Activated B cell treated with CpG ODN at 0.5 μM for 24 hours (primary cell): ENCODE data around the gene GPC1. TPM values are rescaled to one million over a fixed set of nuclear protein-coding genes. Genes with fewer than 3 reads are reported as not detected.

Experiments used
- ATAC-seq: fragments of 200-7000 bp; cut with Tn5 transposase; one replicate; pipeline ENCODE4 v1.10.0; 2021; ENCODE audit warnings: low read depth, mild to moderate bottlenecking, moderate library complexity
- CTCF ChIA-PET: fragments of 350-600 bp; sonication (Branson Sonifier 250); formaldehyde crosslinking; loops from one replicate; lab custom pipeline; 2021; ENCODE audit warnings: antibody characterized with exemption; lab: Charles Lee
- POLR2A ChIA-PET: fragments of 350-600 bp; sonication (Branson Sonifier 250); formaldehyde crosslinking; loops from one replicate; lab custom pipeline; 2021; ENCODE audit warnings: antibody characterized with exemption; lab: Charles Lee
- DNase-seq: peaks from one replicate; pipeline ENCODE4 v3.0.0; 2022
- H3K27ac Mint-ChIP-seq: one replicate; pipeline ENCODE4 v1.8.0; 2020; ENCODE audit warnings: mixed read lengths
- H3K27me3 Mint-ChIP-seq: one replicate; pipeline ENCODE4 v1.8.0; 2021; ENCODE audit warnings: mixed read lengths
- H3K36me3 Mint-ChIP-seq: one replicate; pipeline ENCODE4 v1.8.0; 2021; ENCODE audit warnings: low read depth, mixed read lengths
- H3K4me1 Mint-ChIP-seq: one replicate; pipeline ENCODE4 v1.8.0; 2021; ENCODE audit warnings: mixed read lengths
- H3K4me3 Mint-ChIP-seq: one replicate; pipeline ENCODE4 v1.8.0; 2020; ENCODE audit warnings: mild to moderate bottlenecking, mixed read lengths
- H3K9me3 Mint-ChIP-seq: one replicate; pipeline ENCODE4 v1.8.0; 2020; ENCODE audit warnings: mixed read lengths
- CTCF ChIP-seq: fragments of 200-600 bp; IDR thresholded peaks from one replicate; pipeline ENCODE4 v1.8.0; 2022; ENCODE audit warnings: antibody characterized with exemption, mild to moderate bottlenecking
- intact Hi-C: fragments of 100-400 bp; cut with micrococcal nuclease; formaldehyde crosslinking; loops from one replicate; pipeline ENCODE4 v1.15.1; 2024
- total RNA-seq: library from RNA; stranded (reverse); gene quantifications from 2 replicates; pipeline ENCODE4 v1.2.3, GENCODE V29; 2022

The GPC1 gene
- total RNA-seq, 1 donor from 2014 or later, result 1.9 TPM

GRCh38 chr2:240411261-240412160, 24.0 kb upstream of the GPC1 start:
- Mint-ChIP-seq H3K4me1 (no peaks in the 10 kb centered on the region), H3K4me3 (no peak overlapping the region), H3K9me3 (no peaks in the 10 kb centered on the region), H3K36me3 (no peaks in the 10 kb centered on the region), H3K27ac (no peak overlapping the region), H3K27me3 (peaks cover 5% of the 10 kb centered on the region)
- POLR2A ChIA-PET, result no interaction called here
- DNase-seq, result peak; percentile 9
- TF ChIP-seq CTCF, result no peak
- CTCF ChIA-PET, result no interaction called here
- intact Hi-C loops, result no loop called here
- ATAC-seq, result no peak

DNA sequence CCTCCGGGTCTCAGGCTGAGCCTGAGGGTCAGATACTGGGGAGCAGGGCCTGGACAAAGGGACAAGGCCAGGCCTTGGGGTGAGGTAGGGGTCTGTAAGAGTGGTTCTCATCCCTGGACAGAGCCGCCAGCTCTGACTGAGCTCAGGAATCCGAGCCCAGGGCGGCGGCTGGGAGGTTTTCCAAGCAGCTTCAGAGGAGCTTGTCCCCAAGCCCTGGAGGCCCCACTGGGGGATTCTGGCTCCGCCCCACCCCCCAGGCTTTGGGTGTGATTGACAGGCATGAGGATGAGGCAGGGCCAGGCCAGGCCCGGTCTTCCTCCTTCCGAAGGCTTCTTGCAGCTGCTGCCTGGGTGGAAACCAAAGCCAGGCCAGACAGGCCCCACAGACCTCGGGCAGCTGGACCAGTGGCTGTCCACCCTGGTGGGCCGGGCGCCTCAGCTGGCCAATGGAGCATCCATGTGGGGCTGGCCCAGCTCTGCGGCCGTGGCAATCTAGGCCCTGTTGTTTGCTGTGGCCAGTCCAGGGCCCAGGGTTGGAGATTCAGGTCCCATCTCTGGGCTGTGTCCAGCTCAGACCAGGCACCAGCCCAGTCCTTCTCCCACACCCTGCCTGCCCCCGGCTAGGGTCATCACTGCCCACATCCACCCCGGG, 23.1 kb upstream of the GPC1 start:
- TF ChIP-seq CTCF, result no peak
- Mint-ChIP-seq H3K36me3 (no peaks in the 10 kb centered on the region), H3K4me1 (no peaks in the 10 kb centered on the region), H3K4me3 (no peak overlapping the region), H3K27ac (no peak overlapping the region), H3K27me3 (peaks cover 2% of the 10 kb centered on the region), H3K9me3 (no peaks in the 10 kb centered on the region)
- ATAC-seq (no peak), DNase-seq (peak; percentile 12)
- ChIA-PET POLR2A (no interaction called here), CTCF (no interaction called here)
- intact Hi-C loops, result no loop called here

GRCh38 chr2:240412975-240413812, 22.3 kb upstream of the GPC1 start:
- H3K36me3 Mint-ChIP-seq, result no peaks in the 10 kb centered on the region
- ATAC-seq, result no peak
- no peaks in the 10 kb centered on the region for H3K9me3 Mint-ChIP-seq
- ChIA-PET CTCF (no interaction called here), POLR2A (no interaction called here)
- DNase-seq, result peak; percentile 9
- intact Hi-C loops, result no loop called here
- H3K27me3 Mint-ChIP-seq, result peaks cover 2% of the 10 kb centered on the region
- H3K27ac Mint-ChIP-seq, result no peak overlapping the region
- H3K4me3 Mint-ChIP-seq, result no peak overlapping the region
- H3K4me1 Mint-ChIP-seq, result no peaks in the 10 kb centered on the region
- TF ChIP-seq CTCF, result no peak

DNA sequence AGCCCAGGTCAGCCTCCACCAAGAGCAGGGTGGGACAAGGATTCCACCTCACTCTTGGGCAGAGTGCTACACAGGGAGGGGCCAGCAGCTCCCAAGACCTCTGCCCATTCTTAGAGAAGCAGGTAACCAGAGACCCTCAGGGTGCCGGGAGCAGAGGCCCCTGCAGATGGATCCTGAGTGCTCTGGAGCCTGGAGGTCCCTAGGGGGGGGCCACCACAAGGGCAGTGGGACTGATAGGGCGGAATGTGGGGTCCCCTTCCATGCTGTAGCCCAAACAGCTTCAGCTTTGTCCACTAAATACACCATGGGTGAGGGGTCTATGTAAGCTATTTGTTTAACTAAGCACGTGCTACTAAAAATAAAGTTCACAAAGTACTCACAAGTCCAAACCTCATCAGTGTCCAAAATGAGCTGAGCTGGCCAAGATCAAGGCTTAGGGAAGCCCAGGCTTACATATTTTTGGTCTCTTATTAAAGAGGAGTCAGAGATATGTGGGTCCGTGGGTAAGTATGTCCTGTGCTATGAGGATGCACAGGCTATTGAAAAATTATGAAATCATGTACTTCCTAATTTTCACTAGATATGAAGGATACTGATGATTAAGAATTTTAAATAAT, 21.5 kb upstream of the GPC1 start:
- Mint-ChIP-seq H3K27ac (no peak overlapping the region), H3K27me3 (peaks cover 2% of the 10 kb centered on the region), H3K4me3 (no peak overlapping the region), H3K9me3 (peaks cover 2% of the 10 kb centered on the region), H3K36me3 (no peaks in the 10 kb centered on the region), H3K4me1 (no peaks in the 10 kb centered on the region)
- DNase-seq (no peak), ATAC-seq (no peak)
- ChIA-PET POLR2A (no interaction called here), CTCF (no interaction called here)
- TF ChIP-seq CTCF, result no peak
- intact Hi-C loops, result no loop called here
